Measurements from ENCODE around the gene CEP41.

DNA sequence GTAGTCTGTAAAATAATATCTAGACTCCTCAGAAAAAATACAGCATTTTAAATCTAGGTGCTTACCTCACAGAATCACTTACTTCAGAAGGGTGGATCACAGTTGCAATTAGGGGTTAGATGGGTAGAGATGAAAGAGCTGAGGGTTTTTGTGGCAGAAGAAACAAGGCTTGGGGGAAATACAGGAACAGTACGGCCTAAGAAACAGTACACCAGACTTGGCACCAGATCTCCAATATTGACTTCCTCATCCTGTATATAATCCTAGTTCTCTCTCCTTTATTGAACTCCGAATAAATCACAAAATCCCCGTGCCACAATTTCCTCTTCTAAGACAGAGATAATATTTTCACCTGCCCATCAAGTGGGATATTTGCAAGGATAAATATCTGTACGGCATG is 14.3 kb downstream of the CEP41 start:
- TF ChIP-seq CTCF (IDR thresholded peaks at IDR 0.05) (no peak), POLR2A (IDR thresholded peaks at IDR 0.05) (no peak)
